Adrenal gland (tissue), 12 donors: ENCODE measurements around the gene HMHB1. TPM values are rescaled to one million over a fixed set of nuclear protein-coding genes. Genes with fewer than 3 reads are reported as not detected.

ENCODE experiments used
- DNase-seq, 7 donors: peaks; one replicate each; pipeline ENCODE4 v3.0.0-alpha.2; 2019 to 2020
- H3K27ac ChIP-seq, 5 donors: fragments of 200-600 bp; sonication (generic) in 4 of 5; 1 replicate in 3 of 5; 2 replicates in 2 of 5; pipeline versions ENCODE4 v1.5.1 to v1.8.0; 2016 to 2020; ENCODE audit warnings: mild to moderate bottlenecking in 1 of 5
- H3K27me3 ChIP-seq: fragments of 200-600 bp; 2 replicates; pipeline ENCODE4 v1.8.0; 2021
- H3K36me3 ChIP-seq, 2 donors: fragments of 200-600 bp; replicated peaks in 1 of 2; 1 replicate in 1 of 2; 2 replicates in 1 of 2; pipeline versions ENCODE4 v1.5.1 to v1.8.0; 2018 to 2022
- H3K4me1 ChIP-seq, 2 donors: fragments of 200-600 bp; replicated peaks in 1 of 2; 1 replicate in 1 of 2; 2 replicates in 1 of 2; pipeline versions ENCODE4 v1.5.1 to v1.8.0; 2018 to 2021
- H3K4me3 ChIP-seq, 4 donors: fragments of 200-600 bp; sonication (generic) in 3 of 4; one replicate each; pipeline ENCODE4 v1.5.1; 2016 to 2018
- H3K9me3 ChIP-seq, 3 donors: fragments of 200-600 bp; sonication (generic) in 1 of 3; replicated peaks in 1 of 3; 1 replicate in 2 of 3; 2 replicates in 1 of 3; pipeline versions ENCODE4 v1.5.1 to v1.8.0; 2016 to 2021
- CTCF ChIP-seq, 6 experiments: fragments of 450-650 bp in 4 of 6; fragments of 200-600 bp in 2 of 6; sonication (generic) in 1 of 6; IDR thresholded peaks; 1 replicate in 5 of 6; 2 replicates in 1 of 6; pipeline versions ENCODE4 v1.5.1 to v1.8.0; 2016 to 2021; ENCODE audit warnings: antibody characterized with exemption in 6 of 6, mild to moderate bottlenecking in 2 of 6, moderate library complexity in 1 of 6
- POLR2A ChIP-seq, 2 donors: fragments of 450-650 bp; IDR thresholded peaks; one replicate each; pipeline ENCODE4 v1.6.1; 2017; ENCODE audit warnings: antibody characterized with exemption in 2 of 2, mild to moderate bottlenecking in 2 of 2, moderate library complexity in 1 of 2
- WGBS, 4 donors: extraction: QIAGEN DNeasy Blood & Tissue Kit in 2 of 4; methylation state at CpG; one replicate each; pipeline versions ENCODE4 v1.1.5 to v1.1.7; 2013 to 2017; 5-methylcytosine and 5-hydroxymethylcytosine counted together
- intact Hi-C, 2 donors: fragments of 100-400 bp; cut with DNase I; formaldehyde crosslinking; loops; one replicate each; pipeline versions ENCODE4 v1.14.1 to v1.15.0; 2022 to 2023
- polyA plus RNA-seq, 3 donors: library from polyadenylated mRNA; stranded (reverse); fragments of 200-250 nt in 2 of 3; fragments of 350-450 nt in 1 of 3; fragmentation: Illumina TruSeq in 1 of 3; extraction: RNeasy Lipid Tissue Mini Kit (QIAGEN cat#74804) in 1 of 3; gene quantifications; one replicate each; pipeline ENCODE4 v1.2.3, GENCODE V29; 2013 to 2014
- total RNA-seq, 9 donors: library from RNA; depleted of rRNA in 4 of 9; stranded (reverse); fragments of >200 nt in 4 of 9; fragments of 120-200 nt in 1 of 9; fragmentation: NEBNext Ultra II Directional in 1 of 9; extraction: Animal tissue kit (Norgen Biotek cat#: 25700) in 1 of 9; gene quantifications; one replicate each; pipeline versions ENCODE4 v1.1.0 to v1.2.4, GENCODE V29; 2013 to 2023
- donor health status: healthy with polysubstance abuse.
- donor health status: Bipolar disorder and iron deficiency.
- donor health status: DM: yes; HTN: yes; CAD: no.
- donor health status: DM: no; HTN: no; CAD: no.
- donor health status: DM: no; HTN: no; CAD: no.
- donor health status: DM: yes; HTN: yes; CAD: no.

The HMHB1 gene
- total and polyA plus RNA-seq, 12 donors: not detected

DNA sequence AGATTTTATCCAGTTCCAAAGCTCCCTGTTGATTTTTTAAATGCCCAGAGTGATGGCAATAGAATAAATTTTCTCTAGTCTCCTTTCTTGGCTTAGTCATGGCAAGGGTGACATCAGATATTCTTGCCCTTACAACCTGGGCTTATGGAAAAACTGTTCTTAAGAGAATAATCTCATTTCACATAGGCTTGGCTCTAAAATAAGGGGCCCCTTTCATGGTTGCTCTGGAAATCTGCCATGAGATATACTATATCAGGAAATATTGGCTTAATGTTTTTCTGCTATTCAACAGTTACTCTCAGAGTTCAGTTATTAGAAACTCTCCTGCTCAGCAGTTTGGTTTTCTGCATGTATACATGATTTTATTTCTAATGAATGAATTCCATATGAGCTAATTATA, 7.8 kb downstream of the HMHB1 start:
- no peak for TF ChIP-seq CTCF (IDR thresholded peaks at IDR 0.05)
- TF ChIP-seq POLR2A (IDR thresholded peaks at IDR 0.05): no peak
- intact Hi-C loops: loop anchor here (5.0 to 10.0 kb wide), 4 partner anchors 415 to 895 kb away; partner anchors contain the start of gene NR3C1 (in 1 of the 2)
- Histone ChIP-seq H3K4me3 (no peak overlapping the region), H3K27me3 (no peaks in the 10 kb centered on the region), H3K4me1 (no peaks in the 10 kb centered on the region), H3K27ac (no peak overlapping the region), H3K36me3 (no peaks in the 10 kb centered on the region), H3K9me3 (no peaks in the 10 kb centered on the region)
- no peak for DNase-seq

GRCh38 chr5:143820451-143820850, 8.5 kb downstream of the HMHB1 start:
- WGBS, 4 donors: 75 to 84% (median 78%) methylated on average over 2 of the region's 2 CpGs
- H3K4me1 ChIP-seq: no peaks in the 10 kb centered on the region
- no peaks in the 10 kb centered on the region for H3K36me3 ChIP-seq
- intact Hi-C loops: loop anchor here (5.0 to 10.0 kb wide), 4 partner anchors 416 to 896 kb away; partner anchors contain the start of gene NR3C1 (in 1 of the 2)
- H3K4me3 ChIP-seq: no peak overlapping the region
- H3K27ac ChIP-seq: no peak overlapping the region
- no peak for TF ChIP-seq POLR2A (IDR thresholded peaks at IDR 0.05)
- no peak for TF ChIP-seq CTCF (IDR thresholded peaks at IDR 0.05)
- no peak for DNase-seq
- H3K9me3 ChIP-seq: no peaks in the 10 kb centered on the region
- no peaks in the 10 kb centered on the region for H3K27me3 ChIP-seq

- H3K4me3 ChIP-seq: no peak overlapping the region
- TF ChIP-seq CTCF (IDR thresholded peaks at IDR 0.05) (peak; percentile 87 to 95 (median 92)), POLR2A (IDR thresholded peaks at IDR 0.05) (no peak)
- 27 to 42% (median 37%) methylated on average over 7 to 8 of the region's 8 CpGs for WGBS, 4 donors
- H3K4me1 ChIP-seq: no peaks in the 10 kb centered on the region
- intact Hi-C loops: loop anchor here (5.0 to 10.0 kb wide), 4 partner anchors 420 to 900 kb away; partner anchors contain the start of gene NR3C1 (in 1 of the 2)
- no peak overlapping the region for H3K27ac ChIP-seq
- H3K9me3 ChIP-seq: no peaks in the 10 kb centered on the region
- no peaks in the 10 kb centered on the region for H3K27me3 ChIP-seq
- peak; percentile 68 to 93 (median 82) for DNase-seq
- no peaks in the 10 kb centered on the region for H3K36me3 ChIP-seq
These were observed 13.1 kb downstream of the HMHB1 start for GRCh38 chr5:143824851-143825720.

DNA sequence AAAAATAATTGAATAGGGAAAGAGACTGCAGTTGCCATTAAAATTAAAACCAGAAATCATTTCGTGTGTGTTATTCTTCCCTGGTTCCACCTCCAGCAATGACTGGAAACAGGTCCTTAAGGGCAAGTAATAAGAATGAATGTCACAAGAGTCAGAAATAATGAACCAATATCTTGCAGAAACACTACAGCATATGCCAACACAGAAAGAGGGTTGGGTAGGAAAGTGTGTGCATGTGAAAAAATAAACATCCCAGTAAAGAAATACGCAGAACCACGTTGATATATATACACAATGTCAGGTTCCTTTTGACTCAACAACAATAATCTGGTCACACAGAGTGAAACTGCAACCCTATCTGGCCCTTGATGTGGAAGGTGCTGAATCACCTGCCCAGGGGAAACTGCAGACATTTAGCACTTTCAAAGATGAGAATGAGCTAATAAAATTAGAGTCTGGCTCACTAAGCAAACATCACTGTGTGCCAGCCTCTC, 15.0 kb downstream of the HMHB1 start:
- H3K36me3 ChIP-seq: no peaks in the 10 kb centered on the region
- WGBS, 4 donors: 57 to 73% (median 67%) methylated on average over 3 of the region's 3 CpGs
- H3K27ac ChIP-seq: no peak overlapping the region
- H3K27me3 ChIP-seq: no peaks in the 10 kb centered on the region
- no peaks in the 10 kb centered on the region for H3K4me1 ChIP-seq
- intact Hi-C loops: loop anchor here (10.0 kb wide), 3 partner anchors 422 to 902 kb away; partner anchors contain the start of gene NR3C1 (in 1 of the 2)
- no peaks in the 10 kb centered on the region for H3K9me3 ChIP-seq
- no peak overlapping the region for H3K4me3 ChIP-seq
- DNase-seq: no peak
- TF ChIP-seq POLR2A (IDR thresholded peaks at IDR 0.05): no peak
- TF ChIP-seq CTCF (IDR thresholded peaks at IDR 0.05): no peak
